ENCODE results near the gene ELMO3. TPM values are rescaled to one million over a fixed set of nuclear protein-coding genes. Genes with fewer than 3 reads are reported as not detected.

Gene ELMO3
- polyA plus RNA-seq, 5 donors, result 4.6 to 11.0 (median 6.3) TPM

- DNase-seq, result no peak
Observed at GRCh38 chr16:67252609-67253497, 53.9 kb downstream of the ELMO3 start.

Other genes starting within 250 kb of the ELMO3 start
- 1 to 10 TPM; 4.0 to 5.6 (median 4.2) TPM for gene CES3, start 237.9 kb upstream of the ELMO3 start, polyA plus RNA-seq (ENCODE audit: insufficient read depth in 1 of 5, insufficient read length in 5 of 5, low replicate concordance in 1 of 5)
- 10 to 100 TPM in 1 of 5 donors, 1 to 10 TPM in 4; 6.2 to 11.9 (median 7.3) TPM for gene CES4A, start 210.5 kb upstream of the ELMO3 start, polyA plus RNA-seq (ENCODE audit: insufficient read depth in 1 of 5, insufficient read length in 5 of 5, low replicate concordance in 1 of 5)
- gene CBFB, start 170.0 kb upstream of the ELMO3 start, polyA plus RNA-seq (ENCODE audit: insufficient read depth in 1 of 5, insufficient read length in 5 of 5, low replicate concordance in 1 of 5), result 10 to 100 TPM; 55.5 to 65.8 (median 61.0) TPM
- 10 to 100 TPM; 21.1 to 25.8 (median 23.0) TPM for gene PHAF1, start 89.2 kb upstream of the ELMO3 start, polyA plus RNA-seq (ENCODE audit: insufficient read depth in 1 of 5, insufficient read length in 5 of 5, low replicate concordance in 1 of 5)
- gene B3GNT9, start 48.1 kb upstream of the ELMO3 start, polyA plus RNA-seq (ENCODE audit: insufficient read depth in 1 of 5, insufficient read length in 5 of 5, low replicate concordance in 1 of 5), result 10 to 100 TPM; 16.4 to 30.4 (median 18.7) TPM
- 10 to 100 TPM in 2 of 5 donors, 1 to 10 TPM in 3; 5.0 to 12.0 (median 7.0) TPM for gene TRADD, start 39.2 kb upstream of the ELMO3 start, polyA plus RNA-seq (ENCODE audit: insufficient read depth in 1 of 5, insufficient read length in 5 of 5, low replicate concordance in 1 of 5)
- gene FBXL8, start 39.2 kb upstream of the ELMO3 start, polyA plus RNA-seq (ENCODE audit: insufficient read depth in 1 of 5, insufficient read length in 5 of 5, low replicate concordance in 1 of 5), result 1 to 10 TPM; 1.5 to 4.0 (median 3.6) TPM
- 1 to 10 TPM; 3.6 to 5.9 (median 4.4) TPM for gene HSF4, start 34.4 kb upstream of the ELMO3 start, polyA plus RNA-seq (ENCODE audit: insufficient read depth in 1 of 5, insufficient read length in 5 of 5, low replicate concordance in 1 of 5)
- 10 to 100 TPM in 4 of 5 donors, 1 to 10 TPM in 1; 9.5 to 17.9 (median 17.0) TPM for gene NOL3, start 28.6 kb upstream of the ELMO3 start, polyA plus RNA-seq (ENCODE audit: insufficient read depth in 1 of 5, insufficient read length in 5 of 5, low replicate concordance in 1 of 5)
- gene MATCAP1, start 15.2 kb upstream of the ELMO3 start, polyA plus RNA-seq (ENCODE audit: insufficient read depth in 1 of 5, insufficient read length in 5 of 5, low replicate concordance in 1 of 5), result 10 to 100 TPM; 50.9 to 64.6 (median 53.7) TPM
- gene EXOC3L1, start 9.0 kb upstream of the ELMO3 start, polyA plus RNA-seq (ENCODE audit: insufficient read depth in 1 of 5, insufficient read length in 5 of 5, low replicate concordance in 1 of 5), result 10 to 100 TPM in 2 of 5 donors, 1 to 10 TPM in 3; 7.6 to 14.8 (median 9.4) TPM
- 10 to 100 TPM; 43.8 to 70.5 (median 57.5) TPM for gene E2F4, start 7.0 kb upstream of the ELMO3 start, polyA plus RNA-seq (ENCODE audit: insufficient read depth in 1 of 5, insufficient read length in 5 of 5, low replicate concordance in 1 of 5)
- 10 to 100 TPM; 22.2 to 32.3 (median 24.8) TPM for gene TMEM208, start 28.0 kb downstream of the ELMO3 start, polyA plus RNA-seq (ENCODE audit: insufficient read depth in 1 of 5, insufficient read length in 5 of 5, low replicate concordance in 1 of 5)
- 100 to 1,000 TPM; 134 to 279 (median 182) TPM for gene FHOD1, start 48.4 kb downstream of the ELMO3 start, polyA plus RNA-seq (ENCODE audit: insufficient read depth in 1 of 5, insufficient read length in 5 of 5, low replicate concordance in 1 of 5)
- 10 to 100 TPM; 15.7 to 21.1 (median 19.4) TPM for gene SLC9A5, start 49.8 kb downstream of the ELMO3 start, polyA plus RNA-seq (ENCODE audit: insufficient read depth in 1 of 5, insufficient read length in 5 of 5, low replicate concordance in 1 of 5)
- gene PLEKHG4, start 80.4 kb downstream of the ELMO3 start, polyA plus RNA-seq (ENCODE audit: insufficient read depth in 1 of 5, insufficient read length in 5 of 5, low replicate concordance in 1 of 5), result 10 to 100 TPM; 29.1 to 38.9 (median 31.0) TPM
- 10 to 100 TPM in 2 of 5 donors, 1 to 10 TPM in 3; 6.5 to 10.3 (median 8.5) TPM for gene KCTD19, start 127.6 kb downstream of the ELMO3 start, polyA plus RNA-seq (ENCODE audit: insufficient read depth in 1 of 5, insufficient read length in 5 of 5, low replicate concordance in 1 of 5)
- gene LRRC36, start 127.7 kb downstream of the ELMO3 start, polyA plus RNA-seq (ENCODE audit: insufficient read depth in 1 of 5, insufficient read length in 5 of 5, low replicate concordance in 1 of 5), result 10 to 100 TPM; 38.8 to 67.8 (median 55.0) TPM
- gene TPPP3, start 194.4 kb downstream of the ELMO3 start, polyA plus RNA-seq (ENCODE audit: insufficient read depth in 1 of 5, insufficient read length in 5 of 5, low replicate concordance in 1 of 5), result 100 to 1,000 TPM; 284 to 468 (median 389) TPM
- 10 to 100 TPM; 14.7 to 28.3 (median 20.0) TPM for gene ZDHHC1, start 217.3 kb downstream of the ELMO3 start, polyA plus RNA-seq (ENCODE audit: insufficient read depth in 1 of 5, insufficient read length in 5 of 5, low replicate concordance in 1 of 5)
- gene HSD11B2, start 232.0 kb downstream of the ELMO3 start, polyA plus RNA-seq (ENCODE audit: insufficient read depth in 1 of 5, insufficient read length in 5 of 5, low replicate concordance in 1 of 5), result 10 to 100 TPM; 31.9 to 86.2 (median 58.9) TPM

All from right lung (tissue), 5 donors.